WTC11 (cell line): ENCODE results near the gene HRG.

ENCODE experiments used
- CREB1 ChIP-seq: sonication (generic); formaldehyde crosslinking; IDR thresholded peaks from 2 replicates; pipeline ENCODE4 v1.8.0; 2023; ENCODE audit warnings: mild to moderate bottlenecking, missing genetic modification reagents
- CTCF ChIP-seq: fragments of 200-600 bp; IDR thresholded peaks from 2 replicates; pipeline ENCODE4 v1.8.0; 2022; ENCODE audit warnings: antibody characterized with exemption
- JUN ChIP-seq: sonication (generic); formaldehyde crosslinking; IDR thresholded peaks from 2 replicates; pipeline ENCODE4 v1.8.0; 2023; ENCODE audit warnings: mild to moderate bottlenecking, missing genetic modification reagents
- PREB ChIP-seq: sonication (generic); formaldehyde crosslinking; IDR thresholded peaks from 2 replicates; pipeline ENCODE4 v1.8.1; 2022; ENCODE audit warnings: mild to moderate bottlenecking, missing genetic modification reagents, moderate library complexity, borderline replicate concordance
- TF ChIP-seq, protein P1 (sequence below): sonication (generic); formaldehyde crosslinking; IDR thresholded peaks from 2 replicates; pipeline ENCODE4 v1.8.1; 2023; ENCODE audit warnings: mild to moderate bottlenecking, missing genetic modification reagents
- TF ChIP-seq, protein P2 (sequence below): sonication (generic); formaldehyde crosslinking; IDR thresholded peaks from 2 replicates; pipeline ENCODE4 v1.8.1; 2022; ENCODE audit warnings: missing genetic modification reagents, borderline replicate concordance
- TF ChIP-seq, protein P3 (sequence below): sonication (generic); formaldehyde crosslinking; IDR thresholded peaks from 2 replicates; pipeline ENCODE4 v1.8.1; 2023; ENCODE audit warnings: mild to moderate bottlenecking, missing genetic modification reagents

DNA sequence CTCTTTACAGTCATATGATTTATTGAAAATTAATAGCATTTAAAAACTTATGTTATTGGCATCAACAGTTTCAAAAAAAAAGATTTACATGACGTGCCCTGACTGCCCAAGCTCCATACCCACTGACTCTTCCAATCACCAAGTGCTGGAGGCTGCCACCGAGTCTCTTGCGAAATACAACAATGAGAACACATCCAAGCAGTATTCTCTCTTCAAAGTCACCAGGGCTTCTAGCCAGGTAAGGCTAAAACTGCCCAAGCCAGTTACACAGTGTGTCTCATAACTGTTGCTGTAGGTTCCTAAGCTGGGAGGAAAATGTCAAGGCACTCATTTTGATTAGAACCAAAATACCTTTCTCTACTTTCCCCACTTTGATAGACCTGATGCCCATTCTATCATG is 21.1 kb upstream of the HRG start:
- no peak for TF ChIP-seq PREB
- TF ChIP-seq, protein P1, sequence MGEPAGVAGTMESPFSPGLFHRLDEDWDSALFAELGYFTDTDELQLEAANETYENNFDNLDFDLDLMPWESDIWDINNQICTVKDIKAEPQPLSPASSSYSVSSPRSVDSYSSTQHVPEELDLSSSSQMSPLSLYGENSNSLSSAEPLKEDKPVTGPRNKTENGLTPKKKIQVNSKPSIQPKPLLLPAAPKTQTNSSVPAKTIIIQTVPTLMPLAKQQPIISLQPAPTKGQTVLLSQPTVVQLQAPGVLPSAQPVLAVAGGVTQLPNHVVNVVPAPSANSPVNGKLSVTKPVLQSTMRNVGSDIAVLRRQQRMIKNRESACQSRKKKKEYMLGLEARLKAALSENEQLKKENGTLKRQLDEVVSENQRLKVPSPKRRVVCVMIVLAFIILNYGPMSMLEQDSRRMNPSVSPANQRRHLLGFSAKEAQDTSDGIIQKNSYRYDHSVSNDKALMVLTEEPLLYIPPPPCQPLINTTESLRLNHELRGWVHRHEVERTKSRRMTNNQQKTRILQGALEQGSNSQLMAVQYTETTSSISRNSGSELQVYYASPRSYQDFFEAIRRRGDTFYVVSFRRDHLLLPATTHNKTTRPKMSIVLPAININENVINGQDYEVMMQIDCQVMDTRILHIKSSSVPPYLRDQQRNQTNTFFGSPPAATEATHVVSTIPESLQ (CRISPR knock-in tag) = no peak
- TF ChIP-seq CTCF = no peak
- TF ChIP-seq, protein P2, sequence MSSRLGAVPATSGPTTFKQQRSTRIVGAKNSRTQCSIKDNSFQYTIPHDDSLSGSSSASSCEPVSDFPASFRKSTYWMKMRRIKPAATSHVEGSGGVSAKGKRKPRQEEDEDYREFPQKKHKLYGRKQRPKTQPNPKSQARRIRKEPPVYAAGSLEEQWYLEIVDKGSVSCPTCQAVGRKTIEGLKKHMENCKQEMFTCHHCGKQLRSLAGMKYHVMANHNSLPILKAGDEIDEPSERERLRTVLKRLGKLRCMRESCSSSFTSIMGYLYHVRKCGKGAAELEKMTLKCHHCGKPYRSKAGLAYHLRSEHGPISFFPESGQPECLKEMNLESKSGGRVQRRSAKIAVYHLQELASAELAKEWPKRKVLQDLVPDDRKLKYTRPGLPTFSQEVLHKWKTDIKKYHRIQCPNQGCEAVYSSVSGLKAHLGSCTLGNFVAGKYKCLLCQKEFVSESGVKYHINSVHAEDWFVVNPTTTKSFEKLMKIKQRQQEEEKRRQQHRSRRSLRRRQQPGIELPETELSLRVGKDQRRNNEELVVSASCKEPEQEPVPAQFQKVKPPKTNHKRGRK = no peak
- no peak for TF ChIP-seq JUN (CRISPR knock-in tag)
- TF ChIP-seq, protein P3, sequence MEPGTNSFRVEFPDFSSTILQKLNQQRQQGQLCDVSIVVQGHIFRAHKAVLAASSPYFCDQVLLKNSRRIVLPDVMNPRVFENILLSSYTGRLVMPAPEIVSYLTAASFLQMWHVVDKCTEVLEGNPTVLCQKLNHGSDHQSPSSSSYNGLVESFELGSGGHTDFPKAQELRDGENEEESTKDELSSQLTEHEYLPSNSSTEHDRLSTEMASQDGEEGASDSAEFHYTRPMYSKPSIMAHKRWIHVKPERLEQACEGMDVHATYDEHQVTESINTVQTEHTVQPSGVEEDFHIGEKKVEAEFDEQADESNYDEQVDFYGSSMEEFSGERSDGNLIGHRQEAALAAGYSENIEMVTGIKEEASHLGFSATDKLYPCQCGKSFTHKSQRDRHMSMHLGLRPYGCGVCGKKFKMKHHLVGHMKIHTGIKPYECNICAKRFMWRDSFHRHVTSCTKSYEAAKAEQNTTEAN = no peak
- TF ChIP-seq CREB1 = no peak
